Prostate gland (tissue), 2 donors: ENCODE results near the gene NRN1L. TPM values are rescaled to one million over a fixed set of nuclear protein-coding genes. Genes with fewer than 3 reads are reported as not detected.
"Not testable (repeated sequence)": the region's sequence is repeated elsewhere in the genome, so short reads cannot be mapped to it uniquely, and the experiment has no call there.

ENCODE experiments used
- DNase-seq: peaks from one replicate; pipeline ENCODE4 v3.0.0-alpha.2; 2019; ENCODE audit warnings: low spot score
- H3K27ac ChIP-seq, 2 donors: fragments of 200-600 bp; sonication (generic); 2 replicates each; pipeline ENCODE4 v1.5.1; 2017 to 2019
- H3K27me3 ChIP-seq: fragments of 200-600 bp; sonication (generic); replicated peaks from 2 replicates; pipeline ENCODE4 v1.5.1; 2019; ENCODE audit not compliant: insufficient read depth
- H3K36me3 ChIP-seq, 2 donors: fragments of 200-600 bp; sonication (generic); 1 replicate in 1 of 2; 2 replicates in 1 of 2; pipeline versions ENCODE4 v1.5.1 to v1.8.1; 2017 to 2019
- H3K4me1 ChIP-seq: fragments of 200-600 bp; sonication (generic); replicated peaks from 2 replicates; pipeline ENCODE4 v1.5.1; 2019
- H3K4me3 ChIP-seq, 2 donors: fragments of 200-600 bp; sonication (generic); 2 replicates each; pipeline ENCODE4 v1.5.1; 2017 to 2019
- H3K9me3 ChIP-seq: fragments of 200-600 bp; sonication (generic); 2 replicates; pipeline ENCODE4 v1.5.1; 2017
- CTCF ChIP-seq, 4 experiments: fragments of 200-600 bp in 2 of 4; fragments of 450-650 bp in 2 of 4; sonication (generic) in 2 of 4; IDR thresholded peaks; 1 replicate in 3 of 4; 2 replicates in 1 of 4; pipeline ENCODE4 v1.5.1; 2016 to 2019; ENCODE audit warnings: antibody characterized with exemption in 4 of 4, mild to moderate bottlenecking in 2 of 4, moderate library complexity in 2 of 4
- POLR2A ChIP-seq: fragments of 450-650 bp; IDR thresholded peaks from one replicate; pipeline ENCODE4 v1.6.1; 2016; ENCODE audit warnings: antibody characterized with exemption, mild to moderate bottlenecking
- POLR2AphosphoS5 ChIP-seq: sonication (generic); formaldehyde crosslinking; IDR thresholded peaks from one replicate; pipeline ENCODE4 v1.6.1; 2017; ENCODE audit warnings: antibody characterized with exemption
- WGBS: methylation state at CpG from one replicate; pipeline ENCODE4 v1.1.5; 2018; 5-methylcytosine and 5-hydroxymethylcytosine counted together
- intact Hi-C: fragments of 100-400 bp; cut with DNase I; formaldehyde crosslinking; loops from one replicate; pipeline ENCODE4 v1.14.2; 2022
- total RNA-seq, 2 donors: library from RNA; depleted of rRNA; stranded (reverse); fragments of >200 nt; gene quantifications; one replicate each; pipeline ENCODE4 v1.1.0, GENCODE V29; 2016

NRN1L gene
- total RNA-seq, 2 donors from 2014 or later: 4.0 to 4.4 TPM

GRCh38 chr16:67860589-67861398 lies 23.9 kb upstream of the NRN1L start:
- TF ChIP-seq CTCF (IDR thresholded peaks at IDR 0.05): no peak
- no peak for TF ChIP-seq POLR2AphosphoS5
- TF ChIP-seq POLR2A: no peak
- no peaks in the 10 kb centered on the region for H3K36me3 ChIP-seq
- no peaks in the 10 kb centered on the region for H3K9me3 ChIP-seq
- H3K27me3 ChIP-seq: no peaks in the 10 kb centered on the region
- H3K4me3 ChIP-seq: no peak overlapping the region
- intact Hi-C loops: no loop called here
- H3K4me1 ChIP-seq: peaks cover 4% of the 10 kb centered on the region
- DNase-seq: no peak
- no peak overlapping the region for H3K27ac ChIP-seq
- WGBS: 91% methylated on average over 8 of the region's 8 CpGs

DNA sequence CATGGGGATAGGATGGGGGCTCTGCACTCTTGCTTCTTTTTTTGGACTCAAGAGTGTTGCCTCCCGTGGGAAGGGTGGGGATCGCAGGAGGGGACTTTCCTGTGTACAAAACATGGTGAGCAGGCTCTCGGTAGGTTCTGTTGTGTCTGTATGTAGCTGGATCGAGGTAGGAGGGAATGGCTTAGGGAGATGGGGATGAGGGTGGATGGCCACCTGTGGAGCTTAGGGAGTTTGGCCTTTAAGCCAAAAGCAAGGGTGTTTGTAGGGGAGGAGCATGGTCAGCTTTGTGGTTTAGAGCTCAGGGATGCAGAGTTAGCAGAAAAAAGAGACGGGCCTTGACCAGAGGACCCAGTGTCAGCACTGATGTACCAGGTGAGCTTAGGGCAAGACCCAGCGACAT lies 22.8 kb upstream of the NRN1L start:
- H3K27me3 ChIP-seq: no peaks in the 10 kb centered on the region
- H3K36me3 ChIP-seq: peaks cover 0 to 1% of the 10 kb centered on the region in 2 donors
- 94% methylated on average over 6 of the region's 6 CpGs for WGBS
- no peak overlapping the region for H3K27ac ChIP-seq
- H3K4me3 ChIP-seq: no peak overlapping the region
- no peak for TF ChIP-seq CTCF (IDR thresholded peaks at IDR 0.05)
- no peak for TF ChIP-seq POLR2A
- TF ChIP-seq POLR2AphosphoS5: no peak
- peaks cover 4% of the 10 kb centered on the region for H3K4me1 ChIP-seq
- H3K9me3 ChIP-seq: no peaks in the 10 kb centered on the region
- DNase-seq: no peak
- intact Hi-C loops: no loop called here

- no peaks in the 10 kb centered on the region for H3K4me1 ChIP-seq
- no peak overlapping the region for H3K27ac ChIP-seq
- no peaks in the 10 kb centered on the region for H3K9me3 ChIP-seq
- intact Hi-C loops: no loop called here
- no peak overlapping the region for H3K4me3 ChIP-seq
- TF ChIP-seq POLR2A (no peak), POLR2AphosphoS5 (no peak), CTCF (IDR thresholded peaks at IDR 0.05) (no peak)
- peaks cover 0 to 6% of the 10 kb centered on the region in 2 donors for H3K36me3 ChIP-seq
- no peak for DNase-seq
- WGBS: 73% methylated on average over 11 of the region's 11 CpGs
- H3K27me3 ChIP-seq: no peaks in the 10 kb centered on the region
Measured at GRCh38 chr16:67862623-67863583, 21.8 kb upstream of the NRN1L start.

GRCh38 chr16:67864044-67864443 lies 20.6 kb upstream of the NRN1L start:
- 95% methylated on average over 6 of the region's 6 CpGs for WGBS
- DNase-seq, H3K36me3 ChIP-seq, H3K27ac ChIP-seq, H3K4me3 ChIP-seq, intact Hi-C loops, H3K4me1 ChIP-seq, H3K27me3 ChIP-seq, H3K9me3 ChIP-seq: not testable (repeated sequence)

GRCh38 chr16:67864594-67864993 lies 20.1 kb upstream of the NRN1L start:
- no peak overlapping the region for H3K4me3 ChIP-seq
- no peaks in the 10 kb centered on the region for H3K4me1 ChIP-seq
- H3K27ac ChIP-seq: no peak overlapping the region
- intact Hi-C loops: no loop called here
- H3K36me3 ChIP-seq: peaks cover 0 to 6% of the 10 kb centered on the region in 2 donors
- no peaks in the 10 kb centered on the region for H3K9me3 ChIP-seq
- TF ChIP-seq POLR2AphosphoS5 (no peak), CTCF (IDR thresholded peaks at IDR 0.05) (no peak), POLR2A (no peak)
- DNase-seq: no peak
- WGBS: 79% methylated on average over 2 of the region's 2 CpGs
- H3K27me3 ChIP-seq: no peaks in the 10 kb centered on the region
